ENCODE results near the gene GLS. TPM values are rescaled to one million over a fixed set of nuclear protein-coding genes. Genes with fewer than 3 reads are reported as not detected.

Gene GLS
- total and polyA plus RNA-seq, 9 donors, result 20.2 to 141 (median 76.0) TPM

- WGBS, 3 donors, result 20 to 27% (median 24%) methylated on average over 2 of the region's 2 CpGs
- DNase-seq, result no peak
- H3K27ac ChIP-seq, result no peak overlapping the region
These were observed 26.9 kb upstream of the GLS start for GRCh38 chr2:190853531-190854383.

GRCh38 chr2:190854726-190855125, 25.9 kb upstream of the GLS start:
- peaks cover 4% of the 10 kb centered on the region for H3K4me1 ChIP-seq (ENCODE audit: insufficient read depth)
- no peak for DNase-seq
- TF ChIP-seq POLR2A (IDR thresholded peaks at IDR 0.05) (no peak), EP300 (IDR thresholded peaks at IDR 0.05) (no peak), CTCF (IDR thresholded peaks at IDR 0.05) (no peak)
- no peak overlapping the region for H3K27ac ChIP-seq
- WGBS, 3 donors, result 93 to 97% (median 95%) methylated on average over 1 of the region's 1 CpG
- intact Hi-C loops (cut with DNase I), result no loop called here
- no peaks in the 10 kb centered on the region for H3K27me3 ChIP-seq
- H3K36me3 ChIP-seq, result no peaks in the 10 kb centered on the region
- H3K4me3 ChIP-seq, result no peak overlapping the region
- H3K9me3 ChIP-seq, result no peaks in the 10 kb centered on the region

More at GRCh38 chr2:190853531-190854383, 26.9 kb upstream of the GLS start:
- Histone ChIP-seq H3K4me3 (no peak overlapping the region), H3K4me1 (ENCODE audit: insufficient read depth) (no peaks in the 10 kb centered on the region), H3K9me3 (no peaks in the 10 kb centered on the region), H3K27me3 (no peaks in the 10 kb centered on the region), H3K36me3 (no peaks in the 10 kb centered on the region)
- TF ChIP-seq EP300 (IDR thresholded peaks at IDR 0.05) (no peak), CTCF (IDR thresholded peaks at IDR 0.05) (no peak), POLR2A (IDR thresholded peaks at IDR 0.05) (no peak)
- intact Hi-C loops (cut with DNase I), result no loop called here

GRCh38 chr2:190855245-190855644, 25.4 kb upstream of the GLS start:
- WGBS, 3 donors, result 90 to 94% (median 92%) methylated on average over 4 of the region's 4 CpGs
- intact Hi-C loops (cut with DNase I), result no loop called here
- Histone ChIP-seq H3K27ac (no peak overlapping the region), H3K27me3 (no peaks in the 10 kb centered on the region), H3K4me3 (no peak overlapping the region), H3K9me3 (no peaks in the 10 kb centered on the region), H3K4me1 (ENCODE audit: insufficient read depth) (peaks cover 6% of the 10 kb centered on the region), H3K36me3 (no peaks in the 10 kb centered on the region)
- DNase-seq, result no peak
- TF ChIP-seq CTCF (IDR thresholded peaks at IDR 0.05), result no peak
- TF ChIP-seq EP300 (IDR thresholded peaks at IDR 0.05), result no peak
- no peak for TF ChIP-seq POLR2A (IDR thresholded peaks at IDR 0.05)

- 100% methylated on average over 1 of the region's 1 CpG for WGBS, 3 donors
- no peaks in the 10 kb centered on the region for H3K9me3 ChIP-seq
- no peak overlapping the region for H3K27ac ChIP-seq
- no peak for DNase-seq
- H3K4me1 ChIP-seq (ENCODE audit: insufficient read depth), result peaks cover 6% of the 10 kb centered on the region
- intact Hi-C loops (cut with DNase I), result no loop called here
- TF ChIP-seq CTCF (IDR thresholded peaks at IDR 0.05) (no peak), POLR2A (IDR thresholded peaks at IDR 0.05) (no peak), EP300 (IDR thresholded peaks at IDR 0.05) (no peak)
- H3K4me3 ChIP-seq, result no peak overlapping the region
- H3K36me3 ChIP-seq, result no peaks in the 10 kb centered on the region
- H3K27me3 ChIP-seq, result no peaks in the 10 kb centered on the region
These were observed 23.6 kb upstream of the GLS start for GRCh38 chr2:190856985-190857384.
